Measurements from ENCODE around the gene DGKE. TPM values are rescaled to one million over a fixed set of nuclear protein-coding genes. Genes with fewer than 3 reads are reported as not detected.

The DGKE gene
- total and polyA plus RNA-seq, 2 of the 13 experiments (the other 11 are each of a cell fraction or from before 2014, with no cell fraction given), result 3.2 to 5.3 TPM

- TF ChIP-seq KLF16 (CRISPR knock-in tag; IDR thresholded peaks at IDR 0.05) (peak in 1 of 2 experiments; percentile 28; a peak in 1 of 4 replicates), ARID5B (CRISPR knock-in tag; IDR thresholded peaks at IDR 0.05) (peak; percentile 93), FOXA1 (IDR thresholded peaks at IDR 0.05) (peak; percentile 65), FOXA1 (CRISPR knock-in tag; IDR thresholded peaks at IDR 0.05) (peak; percentile 94), KAT8 (CRISPR knock-in tag; IDR thresholded peaks at IDR 0.05) (peak; percentile 32; the same call in 1 of the 2 replicates), ESRRA (CRISPR knock-in tag; IDR thresholded peaks at IDR 0.05; ENCODE audit: low read depth) (no peak), ZSCAN20 (CRISPR knock-in tag; IDR thresholded peaks at IDR 0.05; ENCODE audit: borderline replicate concordance) (no peak), ZNF615 (CRISPR knock-in tag; IDR thresholded peaks at IDR 0.05; ENCODE audit: borderline replicate concordance) (no peak), MED1 (CRISPR knock-in tag; IDR thresholded peaks at IDR 0.05) (peak; percentile 63), ASH2L (IDR thresholded peaks at IDR 0.05; ENCODE audit: insufficient read length, low read depth, low read length) (peak; percentile 29), ATF2 (CRISPR knock-in tag; IDR thresholded peaks at IDR 0.05) (no peak), MED8 (CRISPR knock-in tag; IDR thresholded peaks at IDR 0.05; ENCODE audit: insufficient replicate concordance) (no peak), FLYWCH1 (CRISPR knock-in tag; IDR thresholded peaks at IDR 0.05) (no peak), HIC2 (CRISPR knock-in tag; IDR thresholded peaks at IDR 0.05; ENCODE audit: low read depth) (peak; percentile 98), ZNF281 (CRISPR knock-in tag; IDR thresholded peaks at IDR 0.05; ENCODE audit: borderline replicate concordance) (no peak), ZNF749 (CRISPR knock-in tag; IDR thresholded peaks at IDR 0.05; ENCODE audit: borderline replicate concordance) (no peak), RFX1 (IDR thresholded peaks at IDR 0.05) (no peak), NCOA2 (CRISPR knock-in tag; IDR thresholded peaks at IDR 0.05) (peak; percentile 55; the same call in 1 of the 2 replicates), ELF3 (CRISPR knock-in tag; IDR thresholded peaks at IDR 0.05) (peak; percentile 73; the same call in 1 of the 2 replicates), CBX1 (IDR thresholded peaks at IDR 0.05; ENCODE audit: low read depth) (no peak), CREB1 (IDR thresholded peaks at IDR 0.05) (no peak), CREB1 (CRISPR knock-in tag; IDR thresholded peaks at IDR 0.05) (no peak), ZBTB7B (CRISPR knock-in tag; IDR thresholded peaks at IDR 0.05) (peak; percentile 63; the same call in 1 of the 2 replicates)
Observed at GRCh38 chr17:56886288-56886731, 52.4 kb downstream of the DGKE start (continued).

Measured in HepG2 (cell line).